GM21529 (cell line): ENCODE data around the gene BCORL1.

Experiments
- ATAC-seq: cut with Tn5 transposase; IDR thresholded peaks from one replicate; pipeline ENCODE4 v1.9.1; 2021; ENCODE audit not compliant: unreplicated experiment

BCORL1 gene

DNA sequence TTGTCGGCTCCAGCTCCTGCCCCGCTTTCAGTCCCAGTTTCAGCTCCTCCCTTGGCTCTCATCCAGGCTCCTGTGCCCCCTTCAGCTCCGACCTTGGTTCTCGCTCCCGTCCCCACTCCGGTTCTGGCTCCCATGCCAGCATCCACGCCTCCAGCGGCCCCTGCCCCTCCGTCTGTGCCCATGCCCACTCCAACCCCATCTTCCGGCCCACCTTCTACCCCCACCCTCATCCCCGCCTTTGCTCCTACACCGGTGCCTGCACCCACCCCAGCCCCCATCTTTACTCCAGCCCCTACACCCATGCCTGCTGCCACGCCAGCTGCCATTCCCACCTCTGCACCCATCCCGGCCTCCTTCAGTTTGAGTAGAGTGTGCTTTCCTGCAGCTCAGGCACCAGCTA is 31.2 kb downstream of the BCORL1 start:
- no peak for ATAC-seq

- ATAC-seq = no peak
Measured at GRCh38 chrX:130014356-130014755, 31.9 kb downstream of the BCORL1 start.

DNA sequence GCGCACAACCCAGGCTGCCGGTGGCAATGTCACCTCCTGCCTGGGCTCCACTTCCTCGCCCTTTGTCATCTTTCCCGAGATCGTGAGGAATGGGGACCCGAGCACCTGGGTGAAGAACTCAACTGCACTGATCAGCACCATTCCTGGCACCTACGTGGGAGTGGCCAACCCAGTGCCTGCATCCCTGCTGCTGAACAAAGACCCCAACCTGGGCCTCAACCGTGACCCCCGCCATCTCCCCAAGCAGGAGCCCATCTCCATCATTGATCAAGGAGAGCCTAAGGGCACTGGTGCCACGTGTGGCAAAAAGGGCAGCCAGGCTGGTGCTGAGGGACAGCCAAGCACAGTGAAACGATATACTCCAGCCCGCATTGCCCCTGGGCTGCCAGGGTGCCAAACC is 32.3 kb downstream of the BCORL1 start:
- no peak for ATAC-seq

GRCh38 chrX:130015181-130015580 is 32.7 kb downstream of the BCORL1 start:
- no peak for ATAC-seq

DNA sequence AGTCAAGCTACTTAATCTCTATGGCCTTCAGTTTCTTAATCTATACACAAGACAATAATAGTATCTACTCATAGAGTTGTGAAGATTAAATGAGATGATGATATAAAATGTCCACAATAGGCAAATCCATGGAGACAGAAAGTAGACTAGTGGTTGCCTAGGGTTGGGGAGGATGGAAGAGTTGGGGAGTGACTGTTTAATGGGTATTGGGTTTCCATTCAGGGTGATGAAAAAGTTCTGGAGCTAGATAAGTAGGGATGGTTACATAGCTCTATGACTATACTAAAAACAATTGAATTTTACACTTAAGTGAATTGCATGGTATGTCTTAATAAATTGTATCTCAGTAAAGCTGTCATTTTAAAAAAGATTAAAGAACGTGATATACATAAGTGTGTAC is 35.7 kb downstream of the BCORL1 start:
- no peak for ATAC-seq

DNA sequence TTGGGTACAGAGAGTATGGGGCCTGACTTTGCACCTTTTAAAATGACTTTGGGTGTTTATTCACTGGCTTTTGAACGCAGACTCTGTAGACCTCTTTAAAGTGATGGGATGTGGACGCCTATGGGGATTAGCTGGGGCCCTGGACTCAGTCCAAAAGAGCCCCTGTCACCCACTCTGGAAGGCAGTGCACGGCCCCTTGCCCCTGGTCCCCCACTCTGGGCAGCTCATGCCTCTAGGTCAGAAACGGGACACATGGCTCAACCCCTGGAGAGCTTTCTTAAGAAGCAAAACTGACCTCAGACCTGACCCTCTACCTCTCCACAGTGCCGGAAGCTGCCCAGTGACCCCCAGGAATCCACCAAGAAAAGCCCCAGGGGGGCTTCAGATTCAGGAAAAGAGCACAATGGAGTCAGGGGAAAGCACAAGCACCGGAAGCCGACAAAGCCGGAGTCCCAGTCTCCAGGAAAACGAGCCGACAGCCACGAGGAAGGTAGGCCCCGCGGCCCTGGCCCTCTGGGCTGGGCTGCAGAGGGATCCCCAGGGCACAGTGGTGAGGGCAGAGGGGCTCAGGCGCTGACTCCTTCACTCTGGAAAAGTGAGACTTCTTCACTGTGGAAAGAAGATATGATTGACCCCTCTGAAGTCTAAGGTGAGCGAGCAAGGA is 38.4 kb downstream of the BCORL1 start:
- ATAC-seq = no peak

GRCh38 chrX:130024127-130024526 is 41.7 kb downstream of the BCORL1 start:
- peak; percentile 100 for ATAC-seq

DNA sequence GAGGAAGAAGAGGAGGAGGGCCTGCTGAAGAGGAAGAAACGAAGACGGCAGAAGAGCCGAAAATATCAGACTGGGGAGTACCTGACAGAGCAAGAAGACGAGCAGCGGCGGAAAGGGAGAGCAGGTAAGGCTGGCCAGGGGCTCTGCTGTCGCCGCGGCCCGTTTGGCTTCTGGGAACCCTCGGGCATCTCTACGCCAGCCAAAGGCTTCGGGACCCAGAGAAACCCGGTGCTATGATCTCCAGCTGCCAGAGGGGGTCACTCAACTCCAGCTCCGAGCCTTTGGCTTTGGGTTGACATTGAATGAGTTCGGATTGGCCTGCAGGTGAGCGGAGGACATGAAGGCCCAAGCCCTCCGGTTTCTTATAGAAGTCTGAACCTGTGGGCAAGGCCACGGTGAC is 42.8 kb downstream of the BCORL1 start:
- ATAC-seq = no peak

- ATAC-seq = no peak
Measured at GRCh38 chrX:130027569-130027968, 45.1 kb downstream of the BCORL1 start.

GRCh38 chrX:130028196-130028595 is 45.8 kb downstream of the BCORL1 start:
- ATAC-seq = no peak

DNA sequence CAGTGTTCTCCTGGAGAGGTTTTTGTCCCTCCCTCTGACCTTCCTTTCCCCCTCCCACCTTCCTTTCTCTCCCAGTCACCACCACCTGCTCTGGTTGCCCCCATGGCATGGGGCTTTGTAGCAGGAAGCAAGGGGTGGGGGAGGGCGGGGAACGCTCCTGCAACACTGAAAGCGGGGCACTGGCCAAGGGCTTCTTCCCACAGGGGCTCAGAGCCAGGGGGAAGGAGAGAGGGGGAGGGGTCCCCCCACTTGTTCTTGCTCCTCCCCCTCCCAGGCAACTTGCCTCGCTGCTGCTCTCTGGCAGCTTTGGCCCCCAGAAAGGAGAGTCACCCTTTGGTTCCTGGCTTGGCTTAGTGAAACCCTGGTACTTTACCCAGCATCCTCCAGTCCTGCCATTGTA is 48.4 kb downstream of the BCORL1 start:
- no peak for ATAC-seq

GRCh38 chrX:130032552-130032951 is 50.1 kb downstream of the BCORL1 start:
- no peak for ATAC-seq

GRCh38 chrX:130034178-130034577 is 51.7 kb downstream of the BCORL1 start:
- ATAC-seq = no peak

GRCh38 chrX:130039847-130040246 is 57.4 kb downstream of the BCORL1 start:
- no peak for ATAC-seq

- ATAC-seq = no peak
Measured at GRCh38 chrX:130047416-130047815, 65.0 kb downstream of the BCORL1 start.

- no peak for ATAC-seq
Measured at GRCh38 chrX:130048686-130049222, 66.3 kb downstream of the BCORL1 start.

DNA sequence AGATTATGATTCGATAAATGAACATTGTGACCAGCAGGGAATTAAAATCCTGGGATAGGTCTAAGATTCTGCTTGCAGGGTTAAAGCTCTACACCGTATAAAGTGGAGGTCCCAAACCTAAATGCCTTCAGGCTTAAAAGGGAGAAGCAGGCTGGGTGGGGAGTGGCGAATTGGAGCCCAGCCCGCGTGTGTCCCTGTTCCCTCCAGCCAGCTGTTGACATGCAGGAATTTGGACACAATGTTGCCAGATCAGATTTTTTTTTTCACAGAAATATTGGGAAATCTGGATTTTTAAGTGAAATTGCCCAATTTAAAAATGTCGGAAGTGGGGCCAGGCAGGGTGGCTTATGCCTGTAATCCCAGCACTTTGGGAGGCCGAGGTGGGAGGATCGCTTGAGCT is 67.4 kb downstream of the BCORL1 start:
- ATAC-seq = no peak

GRCh38 chrX:130051176-130051845 is 68.9 kb downstream of the BCORL1 start:
- no peak for ATAC-seq

GRCh38 chrX:130053236-130053635 is 70.8 kb downstream of the BCORL1 start:
- no peak for ATAC-seq

DNA sequence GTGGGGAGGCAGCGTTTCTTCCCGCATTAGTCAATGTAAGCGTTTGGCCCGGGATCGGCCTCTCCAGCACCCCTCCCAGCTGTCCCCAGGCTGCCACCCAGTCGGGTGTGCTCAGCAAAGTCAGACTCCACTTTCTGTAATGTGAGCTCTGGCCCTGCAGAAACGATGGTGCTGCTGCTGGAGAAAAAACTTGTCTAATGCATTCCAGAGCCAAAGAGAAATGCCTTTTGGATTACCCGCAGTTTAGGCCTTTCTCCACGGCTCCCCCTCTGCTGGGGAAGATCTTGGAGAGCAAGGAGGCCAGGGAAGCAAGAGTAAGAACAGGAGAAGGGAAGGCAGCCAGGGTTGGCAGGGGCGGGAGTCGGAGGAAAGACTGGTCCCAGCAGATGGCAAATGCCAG is 72.7 kb downstream of the BCORL1 start:
- no peak for ATAC-seq

- no peak for ATAC-seq
Measured at GRCh38 chrX:130055899-130056298, 73.5 kb downstream of the BCORL1 start.

GRCh38 chrX:130057209-130057608 is 74.8 kb downstream of the BCORL1 start:
- ATAC-seq = no peak

- ATAC-seq = no peak
Measured at GRCh38 chrX:130058652-130059051, 76.2 kb downstream of the BCORL1 start.
